Measurements from ENCODE around the gene SESN1.
"Not testable (repeated sequence)": the region's sequence is repeated elsewhere in the genome, so short reads cannot be mapped to it uniquely, and the experiment has no call there.

The SESN1 gene

DNA sequence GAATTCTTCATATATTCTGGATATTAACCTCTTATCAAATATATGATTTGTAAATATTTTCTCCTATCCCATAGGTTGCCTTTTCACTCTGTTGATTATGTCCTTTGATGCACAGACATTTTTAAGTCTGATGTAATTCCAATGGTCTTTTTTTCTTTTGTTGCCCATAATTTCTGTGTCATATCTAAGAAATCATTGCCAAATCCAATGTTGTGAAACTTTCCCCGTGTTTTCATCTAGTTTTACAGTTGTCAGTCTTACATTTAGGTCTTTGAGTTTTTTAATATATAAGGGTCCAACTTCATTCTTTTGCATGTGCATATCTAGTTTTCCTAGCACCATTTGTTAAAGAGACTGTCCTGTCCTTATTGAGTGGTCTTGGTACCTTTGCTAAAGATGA lies 111.5 kb downstream of the SESN1 start:
- DNase-seq (ENCODE audit: low read depth, low spot score) = no peak
- H3K4me3 ChIP-seq (ENCODE audit: low read length) = no peak overlapping the region

- DNase-seq (ENCODE audit: low read depth, low spot score) = no peak
- no peak overlapping the region for H3K4me3 ChIP-seq (ENCODE audit: low read length)
Observed at GRCh38 chr6:108982154-108983113, 112.2 kb downstream of the SESN1 start.

GRCh38 chr6:108978638-108979037 lies 116.0 kb downstream of the SESN1 start:
- not testable (repeated sequence) for H3K4me3 ChIP-seq (ENCODE audit: low read length); DNase-seq (ENCODE audit: low read depth, low spot score)

DNA sequence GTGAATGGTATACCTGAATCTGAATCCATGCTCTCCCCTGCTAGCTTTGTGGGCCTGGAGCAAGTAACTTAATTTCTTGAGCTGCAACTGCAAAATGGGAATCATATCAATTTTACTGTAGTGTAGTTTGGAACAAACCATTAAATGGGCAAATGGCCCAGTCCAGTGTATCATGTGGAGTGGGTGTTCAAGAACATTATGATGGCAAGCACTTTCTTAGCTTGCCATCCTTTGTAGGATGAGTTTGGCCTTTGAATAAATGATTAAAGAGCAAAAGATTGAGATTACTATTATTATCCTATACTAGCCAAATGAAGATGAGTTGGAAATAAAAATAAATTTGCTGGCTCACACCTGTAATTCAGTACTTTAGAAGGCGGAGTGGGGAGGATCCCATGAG lies 120.4 kb downstream of the SESN1 start:
- H3K4me3 ChIP-seq (ENCODE audit: low read length) = no peak overlapping the region
- no peak for DNase-seq (ENCODE audit: low read depth, low spot score)

DNA sequence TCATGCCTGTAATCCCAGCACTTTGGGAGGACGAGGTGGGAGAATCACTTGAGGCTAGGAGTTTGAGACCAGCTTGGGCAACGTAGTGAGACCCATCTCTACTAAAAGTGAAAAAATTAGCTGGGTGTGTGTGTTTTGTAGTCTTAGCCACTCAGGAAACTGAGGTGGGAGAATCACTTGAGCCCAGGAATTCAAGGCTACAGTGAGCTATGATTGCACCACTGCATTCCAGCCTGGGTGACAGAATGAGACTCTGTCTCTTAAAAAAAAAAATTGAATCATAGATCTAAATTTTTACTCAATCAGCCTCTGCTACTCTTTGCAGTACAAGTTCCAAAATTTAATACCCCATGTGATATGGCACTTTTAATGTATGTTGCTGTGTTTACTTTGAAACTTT lies 124.9 kb downstream of the SESN1 start:
- no peak overlapping the region for H3K4me3 ChIP-seq (ENCODE audit: low read length)
- no peak for DNase-seq (ENCODE audit: low read depth, low spot score)

GRCh38 chr6:108968325-108969316 lies 126.0 kb downstream of the SESN1 start:
- H3K4me3 ChIP-seq (ENCODE audit: low read length) = no peak overlapping the region
- DNase-seq (ENCODE audit: low read depth, low spot score) = no peak

GRCh38 chr6:108966855-108967755 lies 127.5 kb downstream of the SESN1 start:
- no peak overlapping the region for H3K4me3 ChIP-seq (ENCODE audit: low read length)
- DNase-seq (ENCODE audit: low read depth, low spot score) = no peak

GRCh38 chr6:108966251-108966650 lies 128.4 kb downstream of the SESN1 start:
- DNase-seq (ENCODE audit: low read depth, low spot score) = no peak
- no peak overlapping the region for H3K4me3 ChIP-seq (ENCODE audit: low read length)

- no peak overlapping the region for H3K4me3 ChIP-seq (ENCODE audit: low read length)
- DNase-seq (ENCODE audit: low read depth, low spot score) = no peak
Observed at GRCh38 chr6:108961985-108962384, 132.7 kb downstream of the SESN1 start.

- no peak for DNase-seq (ENCODE audit: low read depth, low spot score)
- no peak overlapping the region for H3K4me3 ChIP-seq (ENCODE audit: low read length)
Observed at GRCh38 chr6:108961077-108961476, 133.6 kb downstream of the SESN1 start.

- no peak for DNase-seq (ENCODE audit: low read depth, low spot score)
- no peak overlapping the region for H3K4me3 ChIP-seq (ENCODE audit: low read length)
Observed at GRCh38 chr6:108960601-108961000, 134.0 kb downstream of the SESN1 start.

- DNase-seq (ENCODE audit: low read depth, low spot score) = no peak
- H3K4me3 ChIP-seq (ENCODE audit: low read length) = no peak overlapping the region
Observed at GRCh38 chr6:108959972-108960582, 134.6 kb downstream of the SESN1 start.

GRCh38 chr6:108958900-108959770 lies 135.5 kb downstream of the SESN1 start:
- no peak for DNase-seq (ENCODE audit: low read depth, low spot score)
- H3K4me3 ChIP-seq (ENCODE audit: low read length) = no peak overlapping the region

- H3K4me3 ChIP-seq (ENCODE audit: low read length) = no peak overlapping the region
- DNase-seq (ENCODE audit: low read depth, low spot score) = no peak
Observed at GRCh38 chr6:108957221-108957620, 137.4 kb downstream of the SESN1 start.

DNA sequence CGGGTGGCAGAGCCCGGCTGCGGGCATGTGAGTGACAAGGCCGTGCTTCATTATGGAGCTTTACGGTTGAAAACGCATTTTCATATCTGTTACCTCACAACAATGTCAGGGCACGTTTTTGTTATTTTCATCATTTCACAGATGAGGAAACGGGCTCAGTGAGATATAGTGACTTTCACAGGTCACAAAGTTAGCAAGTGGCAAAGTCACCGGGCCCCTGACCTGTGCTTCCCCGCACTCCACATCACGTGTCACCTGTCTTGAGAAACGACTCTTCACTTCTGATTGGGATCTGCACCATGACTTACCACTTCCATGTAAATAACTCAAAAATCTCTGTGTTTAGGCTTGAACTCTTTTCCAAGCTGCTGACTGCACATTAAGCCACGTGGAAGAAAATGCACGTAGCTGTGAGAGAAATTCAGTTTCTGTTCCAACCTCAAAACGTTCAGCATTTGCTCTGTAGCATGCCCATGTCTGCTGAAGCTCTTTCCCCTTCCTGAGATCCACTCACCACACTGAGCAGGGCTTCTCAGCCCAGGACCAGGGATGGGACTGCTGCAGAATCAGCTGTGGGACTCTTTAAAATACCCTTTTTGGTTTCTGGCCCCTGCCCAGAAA lies 139.2 kb downstream of the SESN1 start:
- H3K4me3 ChIP-seq (ENCODE audit: low read length) = no peak overlapping the region
- DNase-seq (ENCODE audit: low read depth, low spot score) = no peak

GRCh38 chr6:108953681-108954080 lies 141.0 kb downstream of the SESN1 start:
- H3K4me3 ChIP-seq (ENCODE audit: low read length) = no peak overlapping the region
- no peak for DNase-seq (ENCODE audit: low read depth, low spot score)
